Left renal pelvis (tissue), 4 donors: ENCODE measurements around the gene QKI. TPM values are rescaled to one million over a fixed set of nuclear protein-coding genes. Genes with fewer than 3 reads are reported as not detected.
"Not testable (repeated sequence)": the region's sequence is repeated elsewhere in the genome, so short reads cannot be mapped to it uniquely, and the experiment has no call there.

Experiments
- DNase-seq, 4 donors: peaks; one replicate each; pipeline ENCODE4 v3.0.0-alpha.2; 2013; ENCODE audit warnings: low read depth in 4 of 4, low spot score in 3 of 4
- polyA plus RNA-seq, 4 donors: library from polyadenylated mRNA; unstranded; fragments of 120-200 nt; gene quantifications; one replicate each; pipeline ENCODE4 v1.2.1, GENCODE V29; 2013; ENCODE audit not compliant: insufficient read length in 4 of 4

Gene QKI
- polyA plus RNA-seq, 4 donors: 159 to 228 (median 212) TPM

DNA sequence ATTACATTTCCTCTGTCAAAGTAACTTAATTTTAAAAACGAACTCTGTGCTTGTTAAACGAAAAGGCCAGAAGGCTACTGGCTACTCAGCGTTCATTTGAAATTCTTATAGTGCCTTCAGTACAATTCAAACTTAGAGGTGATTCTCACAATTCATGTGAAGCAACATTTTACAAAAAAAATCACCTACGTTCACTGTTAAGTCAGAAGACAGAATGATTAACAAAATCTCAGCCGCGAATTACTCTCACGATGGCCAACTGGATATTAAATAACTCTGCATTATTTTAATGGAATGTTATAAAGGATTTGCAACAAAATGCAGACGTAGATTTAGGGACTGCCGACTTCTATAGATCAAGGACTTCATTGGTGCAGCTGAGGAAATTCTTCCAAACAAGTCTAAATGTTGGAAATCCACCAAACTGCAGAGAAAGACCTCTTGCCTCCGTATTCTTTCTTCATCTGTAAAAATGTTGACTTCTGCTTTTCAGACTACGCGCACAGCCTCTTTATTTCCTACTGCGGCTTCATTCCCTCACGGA lies 1.6 kb upstream of the QKI start:
- no peak for DNase-seq

DNA sequence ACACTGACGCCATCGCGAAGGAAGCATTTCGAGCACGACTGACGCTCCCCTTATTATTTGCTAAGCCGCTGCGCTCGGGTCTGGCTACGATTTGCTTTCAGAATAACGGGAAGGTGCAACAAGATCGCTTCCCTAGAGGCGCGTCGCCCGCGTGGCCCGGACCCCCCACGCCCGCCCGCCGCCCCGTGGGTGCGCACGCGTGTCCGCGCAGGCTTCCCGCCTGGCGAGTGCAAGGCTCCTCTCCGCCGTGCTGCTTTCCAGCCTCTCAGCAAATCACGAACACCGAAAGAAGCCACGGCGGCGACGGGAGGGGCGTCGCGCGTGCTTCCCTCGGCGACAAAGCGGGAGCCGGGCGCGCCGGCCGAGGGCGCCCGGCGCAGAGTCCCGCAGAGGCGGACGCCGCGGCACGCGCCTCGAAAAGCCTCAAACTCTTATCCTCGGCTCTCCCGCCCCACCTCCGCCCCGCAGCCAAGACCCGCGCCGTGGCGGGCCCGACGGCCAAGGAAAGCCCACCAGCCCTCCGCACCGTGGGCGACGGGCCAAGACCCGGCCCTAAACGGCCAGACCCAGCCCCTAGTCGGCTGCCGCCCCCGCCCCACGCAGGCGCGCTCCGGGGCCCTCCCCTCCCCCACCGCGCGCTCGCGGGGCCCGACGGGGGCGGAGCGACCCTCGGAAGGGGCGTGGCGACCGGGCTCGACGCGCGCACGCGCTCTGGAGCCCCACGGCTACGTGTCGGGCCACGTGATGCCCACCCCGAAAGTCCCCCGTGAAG lies 987 bp upstream of the QKI start:
- peak in 2 of 4 donors; percentile 84 to 91 for DNase-seq

DNA sequence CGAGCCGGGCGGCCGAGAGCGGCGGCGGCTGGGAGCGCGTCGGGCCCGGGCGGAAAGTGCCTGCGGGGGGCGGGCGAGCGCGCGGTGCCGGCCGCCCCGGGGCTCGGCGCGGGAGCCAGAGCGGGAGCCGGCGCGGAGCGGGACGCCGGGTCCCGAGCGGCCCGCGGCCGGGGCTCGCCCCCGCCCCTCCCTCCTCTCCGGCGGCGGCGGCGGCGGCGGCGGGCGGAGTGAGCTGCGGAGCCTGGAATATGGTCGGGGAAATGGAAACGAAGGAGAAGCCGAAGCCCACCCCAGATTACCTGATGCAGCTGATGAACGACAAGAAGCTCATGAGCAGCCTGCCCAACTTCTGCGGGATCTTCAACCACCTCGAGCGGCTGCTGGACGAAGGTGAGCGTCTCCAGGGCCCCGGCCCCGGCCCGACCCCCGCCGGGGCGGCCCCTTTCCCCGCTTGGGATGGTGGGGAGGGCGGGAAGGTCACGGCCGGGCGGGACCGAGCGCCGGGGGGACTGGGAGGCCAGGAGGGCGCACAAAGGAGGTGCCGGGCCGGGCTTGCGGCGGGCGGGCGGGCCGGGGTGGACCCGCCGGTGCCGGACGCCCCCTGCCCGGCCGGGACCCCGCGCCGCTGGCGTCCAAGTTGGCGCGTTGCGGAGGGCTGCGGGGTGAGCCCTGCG lies 565 bp downstream of the QKI start:
- DNase-seq: no peak

- DNase-seq: peak in 1 of 4 donors; percentile 21
These were observed 1.4 kb downstream of the QKI start for GRCh38 chr6:163415620-163416556.

DNA sequence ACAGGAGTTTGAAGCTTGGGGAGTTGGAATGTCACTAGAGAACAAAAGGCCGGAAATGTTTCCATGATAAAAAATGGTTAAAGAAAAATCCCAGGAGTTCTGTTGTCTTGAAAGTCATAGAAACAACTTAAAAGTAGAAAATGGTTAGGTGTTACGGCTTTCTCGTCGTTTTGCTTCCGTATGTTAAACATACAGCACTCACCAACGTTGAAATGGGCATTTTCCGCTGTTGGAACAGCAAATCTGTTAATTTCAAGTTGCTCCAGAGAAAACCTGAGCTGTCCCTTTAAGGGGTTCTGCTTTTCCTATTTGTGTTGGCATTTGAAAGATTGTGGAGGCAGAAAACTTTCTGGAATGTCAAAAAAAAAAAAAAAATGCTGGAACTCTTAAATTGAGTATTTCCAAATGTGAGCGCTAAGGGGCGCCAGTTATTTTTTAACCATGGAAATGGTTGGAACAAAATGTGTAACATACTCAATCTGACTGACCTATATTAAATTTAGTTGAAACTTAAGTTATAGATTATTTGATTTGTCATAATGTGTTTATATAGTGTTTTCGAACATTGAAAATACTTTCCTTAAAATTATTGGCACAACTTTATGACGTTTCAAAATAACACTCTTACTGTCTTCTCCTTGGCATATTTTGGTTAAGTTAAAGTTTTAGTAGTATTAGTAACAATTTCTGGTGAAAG lies 2.2 kb downstream of the QKI start:
- DNase-seq: peak in 1 of 4 donors; percentile 75

GRCh38 chr6:163417595-163417994 lies 3.1 kb downstream of the QKI start:
- no peak for DNase-seq

GRCh38 chr6:163418311-163419029 lies 4.0 kb downstream of the QKI start:
- no peak for DNase-seq

GRCh38 chr6:163419413-163420288 lies 5.1 kb downstream of the QKI start:
- DNase-seq: no peak

DNA sequence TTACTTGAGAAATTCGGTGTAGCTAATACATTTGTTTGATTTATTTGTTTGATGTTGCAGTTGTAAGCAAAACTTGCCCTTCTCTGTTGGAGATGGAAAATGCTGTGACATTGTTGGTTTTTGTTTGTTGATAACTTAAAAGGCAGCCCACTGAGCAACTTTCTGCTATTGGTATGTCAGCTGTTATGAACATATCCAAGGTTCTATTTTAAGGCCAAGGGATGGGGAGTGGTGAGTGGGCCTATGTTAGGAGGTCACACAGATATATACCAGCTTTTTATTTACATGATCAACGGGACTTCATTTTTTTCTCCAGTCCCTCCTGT lies 5.7 kb downstream of the QKI start:
- DNase-seq: no peak

- DNase-seq: no peak
These were observed 8.0 kb downstream of the QKI start for GRCh38 chr6:163422550-163422949.

DNA sequence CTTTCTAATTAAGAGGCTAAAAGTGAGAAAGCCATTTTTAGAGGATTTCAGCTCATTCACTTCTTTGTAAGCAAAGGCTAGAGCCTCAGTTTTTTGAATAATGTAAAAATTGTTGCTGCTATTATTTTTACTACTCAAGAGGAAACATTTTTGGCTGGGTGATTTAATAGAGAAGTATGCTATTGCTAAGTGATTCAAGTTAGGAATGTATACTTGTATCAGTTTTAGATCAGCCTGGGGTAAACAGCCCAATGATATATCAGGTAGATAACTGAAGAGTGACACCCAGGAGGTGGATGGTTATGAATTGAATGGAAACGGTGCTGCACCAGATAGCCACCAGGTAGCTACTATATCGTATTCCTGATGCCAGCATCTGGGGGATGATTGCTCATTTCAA lies 9.2 kb downstream of the QKI start:
- DNase-seq: no peak

DNA sequence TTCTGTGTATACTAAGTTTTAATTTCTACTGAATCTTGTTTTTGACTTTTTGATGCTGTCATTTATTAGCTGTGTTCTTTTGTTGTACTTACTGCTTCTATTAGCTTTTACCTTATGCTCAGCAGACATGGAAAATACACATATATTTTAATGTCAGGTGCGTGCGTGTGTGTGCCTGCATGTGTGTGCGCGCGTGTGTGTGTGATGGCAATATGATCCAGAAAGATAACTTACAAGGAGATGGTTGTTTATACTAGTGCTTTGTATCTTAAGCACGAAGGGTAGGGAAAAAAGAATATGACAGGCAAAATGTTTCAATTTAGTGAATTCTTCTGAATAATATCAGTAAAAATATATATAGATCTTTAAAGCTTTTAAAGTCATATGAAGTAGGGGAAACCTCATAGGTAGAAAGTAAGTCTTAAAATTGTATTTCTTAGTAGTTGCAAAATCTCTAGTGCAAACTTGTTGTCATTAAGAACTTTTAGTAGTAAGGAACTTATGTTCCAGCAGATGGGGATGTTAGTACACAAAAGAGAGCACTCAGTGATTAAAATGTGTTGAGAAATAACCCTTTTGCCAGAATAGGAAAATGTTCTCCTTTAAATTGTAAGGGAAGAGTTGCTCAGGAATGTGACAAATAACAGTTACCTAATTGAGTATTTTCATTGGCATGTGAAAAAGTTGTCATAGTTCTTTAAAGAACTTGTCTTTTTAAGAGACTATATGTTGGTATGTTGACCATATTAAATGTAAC lies 13.2 kb downstream of the QKI start:
- peak in 1 of 4 donors; percentile 44 for DNase-seq

DNA sequence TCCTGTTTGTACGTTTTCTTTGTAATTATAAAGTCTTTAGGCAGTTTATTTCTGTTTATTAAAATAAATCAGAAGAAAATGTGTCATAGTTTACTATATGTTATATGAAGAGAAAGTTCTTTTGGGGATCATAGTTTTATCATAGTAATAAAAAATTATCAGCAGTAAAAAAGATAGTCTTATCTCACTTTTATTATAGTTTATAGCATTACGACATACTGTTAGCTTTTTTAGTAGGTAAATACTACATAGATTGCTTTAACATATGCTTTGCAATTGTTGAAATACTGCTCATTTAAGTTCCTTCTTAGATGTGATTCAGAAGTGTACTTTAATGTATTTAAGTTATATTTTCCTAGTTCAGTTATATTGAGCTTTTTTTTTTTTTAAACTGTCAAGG lies 13.9 kb downstream of the QKI start:
- no peak for DNase-seq

DNA sequence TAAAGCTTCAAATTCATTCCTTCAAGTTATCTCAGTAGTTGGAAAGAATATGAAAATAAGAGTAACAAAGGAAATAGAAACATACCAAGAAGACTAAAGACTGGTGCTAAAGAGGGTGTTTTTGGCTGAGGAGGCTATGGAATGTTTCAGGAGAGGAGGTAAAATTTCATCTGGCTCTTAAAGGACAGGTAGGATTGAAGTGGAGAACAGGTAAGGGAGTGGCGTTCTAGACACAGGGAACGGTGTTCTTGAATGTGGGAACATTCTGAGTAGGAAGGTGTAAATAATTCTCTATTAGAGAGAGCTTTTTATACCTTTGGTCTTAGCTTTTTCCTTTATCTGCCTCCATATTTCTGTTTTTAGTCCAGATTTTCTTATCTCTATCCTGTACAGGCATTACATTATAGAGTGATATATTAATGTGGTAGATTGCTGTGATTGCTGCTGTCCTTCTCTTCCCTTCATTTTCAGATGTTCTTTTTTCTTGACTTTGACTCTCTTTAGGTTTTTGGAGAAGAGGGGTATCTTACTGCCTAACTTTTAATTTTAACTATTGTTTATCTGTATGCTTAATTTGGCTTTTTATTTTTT lies 15.4 kb downstream of the QKI start:
- no peak for DNase-seq

DNA sequence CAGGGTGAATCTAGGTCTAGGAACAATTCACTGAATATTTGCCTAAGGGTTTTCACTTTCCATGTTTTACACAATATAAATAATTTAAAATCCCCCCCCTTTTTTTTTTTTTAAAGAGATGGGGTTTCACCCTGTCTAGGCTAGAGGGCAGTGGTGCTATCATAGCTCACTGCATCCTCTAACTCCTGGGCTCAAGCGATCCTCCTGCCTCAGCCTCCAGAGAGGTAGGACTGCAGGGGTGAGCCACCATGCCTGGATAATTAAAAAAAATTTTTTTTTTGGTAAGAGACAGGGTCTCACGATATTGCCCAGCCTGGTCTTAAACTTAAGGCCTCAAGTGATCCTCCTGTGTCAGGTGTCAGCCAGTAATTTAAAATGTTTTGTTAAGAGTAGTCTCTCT lies 17.8 kb downstream of the QKI start:
- no peak for DNase-seq

- DNase-seq: not testable (repeated sequence)
These were observed 19.0 kb downstream of the QKI start for GRCh38 chr6:163433486-163433885.

DNA sequence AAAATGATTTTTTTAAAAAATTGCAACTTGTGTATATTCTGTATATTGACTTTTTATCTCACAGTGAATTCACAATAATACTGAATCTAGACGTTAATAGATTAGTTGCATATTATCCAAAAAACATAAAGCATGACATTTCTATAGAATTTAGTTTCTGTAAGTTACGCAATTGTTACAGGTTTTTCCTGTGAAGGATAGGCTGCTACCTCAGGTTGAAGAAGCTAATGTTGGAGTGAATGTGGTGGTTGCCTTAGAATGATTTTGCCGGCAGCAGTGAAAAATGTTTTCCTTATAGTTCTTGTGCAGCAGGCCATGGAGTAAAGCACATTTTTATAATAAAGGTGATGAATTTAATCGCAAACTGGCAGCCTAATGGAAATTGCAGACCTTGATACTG lies 20.5 kb downstream of the QKI start:
- DNase-seq: no peak

DNA sequence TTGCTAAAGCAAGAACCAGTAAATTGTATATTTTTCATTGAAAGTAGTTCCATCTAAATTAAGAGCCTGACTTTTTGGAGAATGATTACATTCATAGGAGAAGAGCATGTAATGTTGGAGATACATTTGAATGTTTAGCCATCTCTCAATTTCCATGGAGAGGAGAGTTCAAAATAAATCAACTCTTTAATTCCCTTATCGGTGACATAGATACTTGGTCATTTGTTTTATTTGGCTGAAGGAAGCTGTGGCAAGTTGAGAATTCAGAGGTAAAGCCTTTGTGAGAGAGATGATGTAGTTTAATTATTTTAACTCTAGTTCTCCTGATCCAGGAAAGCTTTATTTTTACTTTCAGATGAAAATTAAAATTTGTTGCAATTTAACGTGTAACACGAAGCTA lies 22.3 kb downstream of the QKI start:
- no peak for DNase-seq
